NCI-H1694 (cell line): ENCODE measurements around the gene INHA.

Experiments used
- DNase-seq: peaks from one replicate; lab custom pipeline; 2025; lab: John Stamatoyannopoulos, UW

Gene INHA, protein sequence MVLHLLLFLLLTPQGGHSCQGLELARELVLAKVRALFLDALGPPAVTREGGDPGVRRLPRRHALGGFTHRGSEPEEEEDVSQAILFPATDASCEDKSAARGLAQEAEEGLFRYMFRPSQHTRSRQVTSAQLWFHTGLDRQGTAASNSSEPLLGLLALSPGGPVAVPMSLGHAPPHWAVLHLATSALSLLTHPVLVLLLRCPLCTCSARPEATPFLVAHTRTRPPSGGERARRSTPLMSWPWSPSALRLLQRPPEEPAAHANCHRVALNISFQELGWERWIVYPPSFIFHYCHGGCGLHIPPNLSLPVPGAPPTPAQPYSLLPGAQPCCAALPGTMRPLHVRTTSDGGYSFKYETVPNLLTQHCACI

DNA sequence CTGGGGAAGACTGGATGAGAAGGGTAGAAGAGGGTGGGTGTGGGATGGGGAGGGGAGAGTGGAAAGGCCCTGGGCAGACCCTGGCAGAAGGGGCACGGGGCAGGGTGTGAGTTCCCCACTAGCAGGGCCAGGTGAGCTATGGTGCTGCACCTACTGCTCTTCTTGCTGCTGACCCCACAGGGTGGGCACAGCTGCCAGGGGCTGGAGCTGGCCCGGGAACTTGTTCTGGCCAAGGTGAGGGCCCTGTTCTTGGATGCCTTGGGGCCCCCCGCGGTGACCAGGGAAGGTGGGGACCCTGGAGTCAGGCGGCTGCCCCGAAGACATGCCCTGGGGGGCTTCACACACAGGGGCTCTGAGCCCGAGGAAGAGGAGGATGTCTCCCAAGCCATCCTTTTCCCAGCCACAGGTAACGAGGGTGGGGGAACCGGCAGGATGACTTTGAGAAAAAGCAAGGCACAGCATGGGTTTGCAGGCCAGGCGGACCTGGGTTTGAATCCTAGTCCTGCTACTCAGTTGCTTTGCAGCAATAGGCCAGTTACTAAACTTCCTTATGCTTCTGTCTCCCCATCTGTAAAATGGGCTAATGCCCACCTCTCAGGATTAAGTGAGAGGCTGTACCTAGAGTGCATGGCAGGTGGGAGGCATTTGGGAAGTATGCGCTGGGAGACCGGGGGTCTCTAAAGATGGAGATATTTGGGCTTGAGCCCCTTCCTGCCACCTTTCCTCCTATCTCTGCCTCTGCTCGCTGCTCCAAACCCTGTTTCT, at the start of gene INHA:
INHA (plus strand) TSS at position 74 of the 765 bp plus-strand sequence; CDS start at position 139, 65 bp downstream.
- no peak for DNase-seq

DNA sequence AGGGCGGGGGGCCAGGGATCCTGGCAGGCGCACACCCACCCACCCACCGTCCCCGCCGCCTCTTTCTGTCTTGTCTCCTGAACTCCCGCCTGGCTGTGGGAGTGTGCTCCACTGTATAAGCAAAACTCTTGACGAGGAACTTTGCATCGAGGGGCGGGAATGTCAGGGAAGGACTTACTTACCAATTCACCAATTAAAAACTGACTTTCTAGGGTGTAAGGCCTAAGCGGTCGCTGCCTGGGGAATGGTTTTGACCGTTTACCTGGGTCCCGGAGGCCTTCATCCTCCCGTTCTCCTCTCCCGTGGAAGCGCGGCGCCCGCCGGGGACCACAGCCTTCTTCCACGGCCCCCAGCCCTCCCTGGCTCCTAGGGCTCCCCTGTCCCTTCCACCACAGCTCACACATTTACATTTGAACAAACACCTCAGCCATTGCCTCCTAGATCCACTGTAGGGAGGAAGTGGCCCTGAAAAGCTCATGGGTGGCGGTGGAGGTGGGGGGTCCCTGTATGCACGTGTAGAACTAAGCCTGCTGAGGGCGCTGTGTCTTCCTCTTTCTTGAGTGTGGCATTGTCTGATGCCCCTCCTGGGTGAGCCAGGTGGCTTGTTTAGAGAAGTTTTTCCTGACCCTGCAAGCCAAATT, 49.0 kb upstream of the INHA start:
- DNase-seq: no peak

DNA sequence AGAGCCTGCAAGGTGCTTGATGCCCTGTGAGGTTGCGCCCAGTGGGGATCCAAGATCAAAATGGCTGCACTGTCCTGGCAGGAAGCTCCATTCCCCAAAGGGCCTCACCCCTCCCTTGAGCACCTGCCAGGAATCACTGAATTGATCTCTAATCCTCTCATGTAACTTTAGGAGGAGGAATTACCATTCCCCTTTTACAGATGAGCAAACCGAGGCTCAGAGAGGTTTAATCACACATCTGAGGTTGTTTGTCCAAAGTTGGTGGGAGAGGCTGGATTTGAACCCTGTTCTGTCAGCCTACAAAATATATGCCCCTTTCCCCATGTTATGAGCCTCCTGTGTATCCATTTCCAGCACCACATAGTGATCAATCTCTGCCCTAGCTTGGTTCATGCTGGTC, 47.3 kb upstream of the INHA start:
- no peak for DNase-seq

DNA sequence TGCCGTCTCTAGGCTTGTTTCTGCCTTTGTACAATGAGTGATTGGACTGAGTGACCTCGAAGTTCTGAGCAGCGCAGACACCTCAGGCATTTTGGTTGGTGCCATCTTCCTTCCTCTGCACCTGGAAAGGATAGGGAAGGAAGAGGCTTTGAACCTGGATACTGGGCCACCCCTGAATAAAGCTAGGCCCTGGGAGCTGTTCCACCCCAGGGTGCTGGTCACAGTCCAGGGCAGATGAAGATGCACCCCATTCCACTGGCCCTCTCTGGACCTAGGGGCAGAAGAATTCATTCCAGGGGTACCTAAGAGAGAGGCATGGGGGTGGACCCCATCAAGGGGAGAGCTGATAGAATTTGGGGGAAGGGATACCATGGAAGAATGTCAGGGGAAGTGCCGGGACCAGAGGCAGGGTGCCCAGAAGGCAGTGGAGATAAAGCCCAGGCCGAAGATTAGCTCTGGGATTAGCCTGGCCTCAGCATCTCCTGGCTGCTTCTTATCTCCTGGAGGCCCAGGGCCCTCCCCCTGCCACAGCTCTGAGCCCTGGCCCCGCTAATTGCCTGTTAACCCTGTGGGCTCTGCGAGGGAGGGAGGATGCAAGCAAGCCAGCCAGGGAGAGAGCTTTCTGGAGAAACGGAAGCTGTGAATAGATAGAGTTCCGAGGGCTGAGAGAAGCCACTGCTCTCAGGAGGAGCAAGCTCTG, 46.4 kb upstream of the INHA start:
- no peak for DNase-seq

DNA sequence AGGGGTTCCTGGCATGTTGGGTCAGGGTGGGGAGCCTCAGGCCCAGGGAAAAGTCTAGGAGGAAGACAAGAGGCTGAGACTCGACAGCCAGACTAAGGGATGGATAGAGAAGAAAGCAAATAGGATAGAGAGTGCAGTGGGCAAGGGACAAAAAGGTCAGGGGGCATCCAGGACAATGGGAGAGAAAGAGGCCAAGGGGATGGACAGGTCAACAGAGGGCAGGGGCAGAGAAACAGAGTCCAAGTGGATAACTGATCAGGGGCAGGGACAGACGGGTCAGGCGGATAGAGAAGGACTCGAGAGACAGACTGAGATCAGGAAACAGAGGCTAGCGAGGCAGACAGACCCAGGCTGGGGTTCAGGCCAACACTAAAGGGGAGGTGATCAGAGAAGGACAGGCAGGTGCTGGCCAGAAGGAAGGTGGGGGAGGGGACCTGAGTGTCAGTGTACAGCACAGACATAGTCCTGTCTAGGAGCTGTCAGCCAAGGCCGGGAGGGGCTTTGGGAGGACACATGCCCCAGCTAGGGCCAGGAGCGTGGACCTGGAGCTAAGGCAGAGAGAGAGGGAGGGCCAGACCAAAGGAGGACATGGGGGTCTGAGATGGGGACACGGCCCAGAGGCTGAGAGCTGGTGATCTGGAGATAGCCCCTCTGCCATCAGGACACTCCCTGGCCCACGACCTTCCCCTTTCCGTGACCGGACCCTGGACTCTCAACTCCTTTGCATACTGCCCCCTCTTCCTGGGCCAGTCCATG, 45.6 kb upstream of the INHA start:
- no peak for DNase-seq

DNA sequence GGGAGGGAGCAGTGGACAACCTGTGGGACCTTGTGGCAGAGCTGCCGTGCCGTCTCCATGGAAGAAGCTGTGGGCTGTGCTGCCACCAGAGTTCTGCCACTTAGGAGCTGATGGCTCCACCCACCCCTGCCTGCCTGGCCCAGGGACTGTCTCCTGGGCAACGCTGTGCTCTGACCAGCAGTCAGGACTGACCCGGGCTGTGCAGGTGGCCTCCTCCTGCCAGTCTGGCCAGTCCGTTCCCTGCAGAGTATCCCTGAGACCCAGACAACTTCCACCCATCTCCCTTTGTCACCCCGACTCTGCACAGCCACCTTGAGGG, 45.1 kb upstream of the INHA start:
- no peak for DNase-seq

DNA sequence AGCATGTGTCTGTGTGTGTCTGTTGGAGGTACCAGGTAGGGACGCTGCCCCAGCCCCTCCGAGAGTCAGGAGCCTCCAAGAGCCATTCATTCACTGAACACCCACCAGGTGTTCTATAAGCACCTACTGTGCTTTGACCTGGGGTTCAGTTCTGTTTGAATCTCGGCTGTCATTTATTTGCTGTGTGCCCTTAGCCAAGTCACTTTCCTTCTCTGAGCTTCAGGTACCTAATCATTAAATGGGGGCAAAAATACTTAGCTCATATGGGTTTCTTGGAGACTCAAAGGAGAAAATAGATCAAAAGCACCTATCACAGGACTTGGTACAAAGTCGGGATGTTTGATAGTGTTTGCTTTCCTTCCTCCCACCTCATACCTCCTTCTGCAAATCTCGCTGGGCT, 44.6 kb upstream of the INHA start:
- no peak for DNase-seq

DNA sequence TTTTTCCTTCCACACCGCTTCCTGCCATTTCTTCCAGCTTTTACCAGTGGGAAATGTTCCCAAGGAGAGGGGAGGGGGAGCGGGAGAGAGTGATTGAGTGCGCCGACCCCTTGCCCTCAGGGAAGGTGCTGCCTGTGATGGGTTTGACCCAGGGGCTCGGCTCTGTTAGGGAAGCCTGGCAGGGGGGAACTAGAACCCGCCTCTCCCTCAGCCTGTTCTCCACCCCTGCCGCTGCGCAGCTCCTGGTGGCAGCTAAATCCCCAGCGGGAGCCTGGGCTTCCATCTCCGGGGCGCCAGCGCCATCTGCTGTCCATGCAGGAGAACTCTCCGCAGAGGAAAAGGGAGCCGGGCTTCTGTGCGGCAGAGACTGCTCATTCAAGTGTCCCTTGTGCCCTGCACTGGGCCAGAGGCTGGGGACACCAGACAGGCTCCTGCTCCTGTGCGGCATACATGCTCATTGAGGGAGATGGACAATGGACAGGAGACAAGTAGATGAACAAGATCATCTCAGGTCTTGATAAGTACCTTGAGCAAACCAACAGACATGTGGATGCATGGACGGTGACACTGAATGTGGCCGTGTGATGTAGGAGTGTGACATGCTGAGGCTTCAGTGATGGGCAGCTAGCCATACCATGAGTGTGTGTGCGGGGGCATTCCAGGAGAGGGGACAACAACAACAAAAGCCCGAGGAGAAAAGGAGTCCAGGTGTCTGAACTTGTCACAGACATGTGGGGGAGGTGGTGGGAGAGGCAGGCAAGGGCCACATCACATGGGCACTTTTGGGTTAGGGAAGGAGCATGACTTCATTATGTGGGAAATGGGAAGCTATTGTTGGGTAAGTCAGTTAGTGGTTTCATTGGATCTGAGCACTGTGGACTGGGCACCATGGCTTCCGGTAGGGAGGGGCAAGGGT, 41.8 kb upstream of the INHA start:
- DNase-seq: peak; percentile 83

DNA sequence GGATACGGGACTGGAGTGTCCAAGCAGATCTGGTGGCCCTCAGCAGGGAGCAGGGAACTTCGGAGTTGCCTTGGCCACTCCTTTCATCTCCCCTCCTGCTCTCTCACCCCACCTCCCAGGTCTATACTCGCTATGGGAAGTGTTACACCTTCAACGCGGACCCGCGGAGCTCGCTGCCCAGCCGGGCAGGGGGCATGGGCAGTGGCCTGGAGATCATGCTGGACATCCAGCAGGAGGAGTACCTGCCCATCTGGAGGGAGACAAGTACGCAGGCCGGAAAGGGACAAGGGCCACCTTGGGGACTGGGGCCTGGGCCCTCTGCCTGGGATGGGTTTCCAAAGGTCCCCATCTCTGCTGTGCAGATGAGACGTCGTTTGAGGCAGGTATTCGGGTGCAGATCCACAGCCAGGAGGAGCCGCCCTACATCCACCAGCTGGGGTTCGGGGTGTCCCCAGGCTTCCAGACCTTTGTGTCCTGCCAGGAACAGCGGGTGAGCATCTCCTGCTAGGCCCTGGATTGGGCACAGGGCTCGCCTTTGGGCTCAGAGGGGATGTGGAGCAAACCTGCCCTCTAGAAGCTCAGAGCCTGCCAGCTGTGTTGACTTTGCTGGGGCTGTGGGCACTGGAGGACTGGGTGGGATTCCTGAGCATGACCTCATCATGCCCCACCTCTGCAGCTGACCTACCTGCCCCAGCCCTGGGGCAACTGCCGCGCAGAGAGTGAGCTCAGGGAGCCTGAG, 40.3 kb upstream of the INHA start:
- DNase-seq: no peak

DNA sequence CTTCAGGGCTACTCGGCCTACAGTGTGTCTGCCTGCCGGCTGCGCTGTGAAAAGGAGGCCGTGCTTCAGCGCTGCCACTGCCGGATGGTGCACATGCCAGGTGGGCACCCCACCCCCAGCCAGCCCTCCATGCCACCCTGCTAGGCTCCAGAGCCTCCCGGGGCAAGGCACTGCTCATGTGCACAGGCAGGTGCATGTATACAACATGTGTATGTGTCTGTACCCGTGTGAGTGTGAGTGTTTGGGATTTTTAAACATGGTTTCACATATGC, 39.8 kb upstream of the INHA start:
- DNase-seq: no peak

DNA sequence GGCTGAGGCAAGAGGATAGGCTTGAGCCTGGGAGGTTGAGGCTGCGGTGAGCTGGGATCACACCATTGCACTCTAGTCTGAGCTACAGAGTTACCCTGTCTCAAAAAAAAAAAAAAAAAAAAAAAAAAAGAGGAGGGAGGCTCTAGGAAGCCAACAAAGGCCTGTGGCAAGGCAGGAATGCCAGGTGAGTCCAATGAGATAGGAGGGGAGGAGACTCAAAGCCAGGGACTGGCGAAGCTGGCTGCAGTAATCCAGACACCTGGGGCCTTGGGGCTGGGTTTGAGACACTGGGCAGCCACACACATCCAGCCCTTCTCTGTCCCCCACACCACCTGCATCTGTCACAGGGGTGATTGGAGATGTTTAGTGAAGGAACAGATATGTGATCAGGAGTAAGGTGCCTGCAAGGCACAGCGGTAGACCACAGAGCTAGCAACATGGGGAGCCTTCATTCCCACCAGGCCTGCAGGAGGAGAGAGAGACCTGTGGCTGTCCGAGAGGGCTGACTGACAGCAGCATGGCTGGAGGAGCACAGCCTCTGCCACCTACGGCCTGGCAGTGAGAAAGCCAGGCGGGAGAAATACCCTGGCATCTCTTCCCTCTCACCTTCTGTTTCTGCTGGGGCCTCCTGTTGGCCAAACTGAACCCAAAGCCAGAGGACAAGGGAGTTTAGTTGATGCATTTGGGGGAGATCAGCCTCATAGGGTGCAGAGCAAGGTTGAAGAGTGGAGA, 38.0 kb upstream of the INHA start:
- DNase-seq: no peak

DNA sequence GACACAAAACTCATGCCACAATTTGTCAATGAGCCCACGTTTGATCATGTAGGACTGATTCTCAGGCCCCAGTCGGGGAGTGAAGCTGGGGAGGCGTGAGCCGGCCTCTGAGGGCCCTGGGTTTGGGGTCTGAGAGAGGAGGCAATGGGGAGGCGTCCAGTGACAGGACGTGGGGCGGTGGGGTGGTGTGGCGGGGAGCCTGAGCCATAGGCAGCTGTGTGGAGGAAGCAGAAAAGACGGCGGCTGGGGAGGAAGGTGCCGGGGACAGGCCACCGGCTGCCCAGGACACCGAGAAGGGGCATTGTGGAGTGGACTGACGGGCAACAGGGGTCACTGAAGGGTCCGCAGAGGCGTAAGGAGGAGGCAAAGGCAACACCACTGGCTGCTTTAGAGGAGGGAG, 35.7 kb upstream of the INHA start:
- no peak for DNase-seq

DNA sequence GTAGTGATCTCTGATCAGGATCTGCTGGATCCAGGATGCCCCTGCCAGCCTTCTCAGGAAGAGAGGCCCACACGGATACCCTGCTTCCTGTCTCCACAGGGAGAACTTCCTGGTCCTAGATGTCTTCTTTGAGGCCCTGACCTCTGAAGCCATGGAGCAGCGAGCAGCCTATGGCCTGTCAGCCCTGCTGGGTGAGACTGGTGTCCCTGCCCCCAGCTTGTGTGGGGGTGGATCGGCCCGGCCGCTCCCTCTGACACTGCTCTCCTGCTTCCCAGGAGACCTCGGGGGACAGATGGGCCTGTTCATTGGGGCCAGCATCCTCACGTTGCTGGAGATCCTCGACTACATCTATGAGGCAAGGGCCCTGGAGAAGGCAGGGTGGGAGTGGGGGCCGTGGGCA, 35.1 kb upstream of the INHA start:
- DNase-seq: no peak

DNA sequence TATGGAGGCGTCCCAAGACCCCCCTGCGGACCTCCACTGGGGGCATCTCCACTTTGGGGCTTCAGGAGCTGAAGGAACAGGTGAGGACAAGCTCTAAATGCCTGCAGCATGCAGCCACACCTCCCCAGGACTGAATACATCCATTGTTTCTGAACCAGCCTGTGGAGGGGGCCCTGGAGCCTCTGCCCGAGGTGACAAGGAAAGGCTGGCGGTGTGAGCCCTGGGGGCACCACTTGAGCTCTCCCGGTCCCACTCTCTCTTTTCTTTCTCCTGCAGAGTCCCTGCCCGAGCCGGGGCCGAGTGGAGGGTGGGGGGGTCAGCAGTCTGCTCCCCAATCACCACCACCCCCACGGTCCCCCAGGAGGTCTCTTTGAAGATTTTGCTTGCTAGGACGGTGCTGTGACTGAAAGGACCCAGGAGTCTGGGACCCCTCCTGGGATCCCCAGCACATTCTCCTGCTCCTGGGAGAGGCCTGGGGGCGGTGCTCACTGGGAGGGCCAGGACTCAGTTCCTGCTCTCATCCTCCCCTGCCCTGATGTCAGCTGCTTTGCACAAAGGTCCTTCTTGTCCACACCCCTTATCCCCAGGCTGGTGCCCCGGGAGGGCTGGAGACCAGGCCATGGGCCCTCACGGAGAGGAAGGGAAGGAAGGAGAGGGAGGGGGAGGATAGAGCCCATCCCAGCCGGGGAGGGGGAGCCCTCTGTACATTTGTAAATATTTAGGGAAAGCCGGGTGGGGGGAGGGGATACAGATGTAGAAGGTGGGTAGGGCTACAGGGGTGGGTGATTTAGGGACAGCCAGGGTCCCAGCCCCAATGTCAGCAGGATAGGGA, 34.2 kb upstream of the INHA start:
- DNase-seq: no peak

DNA sequence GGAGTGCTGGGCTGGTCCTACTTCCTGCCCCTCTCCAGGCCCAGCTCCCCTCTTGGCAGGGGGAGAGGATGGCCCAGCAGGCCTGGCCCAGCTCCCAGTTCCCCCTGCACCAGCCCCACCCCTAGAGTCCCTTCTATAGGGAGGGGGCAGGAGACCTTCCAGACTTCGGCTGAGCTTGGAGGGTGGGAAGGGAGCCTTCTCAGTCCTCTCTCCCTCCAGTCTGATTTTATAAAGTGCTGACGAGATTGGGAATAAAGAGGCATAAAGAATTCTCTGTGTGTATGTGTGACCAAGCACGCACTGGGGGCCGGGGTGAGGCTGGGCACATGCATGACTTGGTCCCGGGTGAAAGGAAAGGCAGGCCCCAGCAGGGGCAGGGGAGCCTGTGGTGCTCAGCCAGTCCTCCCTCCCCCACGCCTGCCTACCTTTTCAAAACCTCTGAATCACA, 33.6 kb upstream of the INHA start:
- no peak for DNase-seq

DNA sequence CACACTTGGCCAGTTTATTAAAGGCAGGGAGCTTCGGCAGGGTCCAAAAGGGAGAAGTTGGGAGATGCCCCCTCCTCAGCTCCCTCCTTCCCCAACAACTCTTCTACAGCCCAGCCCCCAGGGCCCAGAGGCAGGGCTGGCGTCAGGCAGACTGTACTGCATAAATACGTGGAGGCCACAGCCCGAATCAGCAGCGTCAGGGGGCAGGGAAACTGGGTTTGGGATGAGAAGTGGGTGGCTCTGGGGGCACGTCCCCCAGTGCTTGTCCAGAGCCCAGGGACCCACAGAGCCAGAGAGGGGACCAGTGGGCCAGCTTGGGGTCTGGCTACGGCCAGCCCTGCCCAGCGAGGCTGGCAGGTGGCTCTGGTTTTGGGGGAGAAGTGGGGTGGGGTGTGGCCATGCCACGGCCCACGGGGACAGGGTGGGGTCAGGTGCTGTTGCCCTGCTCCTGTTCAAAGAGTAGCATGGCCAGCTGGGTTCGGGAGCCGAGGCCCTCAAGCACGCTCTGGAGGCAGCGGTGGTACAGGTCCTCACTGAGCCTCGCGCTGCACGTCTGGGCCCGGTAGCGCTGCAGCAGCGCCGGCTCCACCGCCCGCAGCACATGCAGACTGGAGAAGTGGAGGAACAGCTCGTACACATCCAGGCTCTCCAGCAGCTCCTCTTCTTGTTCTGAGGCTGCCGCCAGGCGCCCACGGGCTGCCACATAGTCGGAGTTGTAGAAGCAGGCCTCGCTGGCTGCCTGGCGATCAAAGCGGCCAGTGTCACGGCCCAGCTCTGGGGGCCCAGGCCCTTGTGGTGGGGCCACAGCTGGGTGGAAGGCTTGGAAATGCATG, 32.9 kb upstream of the INHA start:
- no peak for DNase-seq

DNA sequence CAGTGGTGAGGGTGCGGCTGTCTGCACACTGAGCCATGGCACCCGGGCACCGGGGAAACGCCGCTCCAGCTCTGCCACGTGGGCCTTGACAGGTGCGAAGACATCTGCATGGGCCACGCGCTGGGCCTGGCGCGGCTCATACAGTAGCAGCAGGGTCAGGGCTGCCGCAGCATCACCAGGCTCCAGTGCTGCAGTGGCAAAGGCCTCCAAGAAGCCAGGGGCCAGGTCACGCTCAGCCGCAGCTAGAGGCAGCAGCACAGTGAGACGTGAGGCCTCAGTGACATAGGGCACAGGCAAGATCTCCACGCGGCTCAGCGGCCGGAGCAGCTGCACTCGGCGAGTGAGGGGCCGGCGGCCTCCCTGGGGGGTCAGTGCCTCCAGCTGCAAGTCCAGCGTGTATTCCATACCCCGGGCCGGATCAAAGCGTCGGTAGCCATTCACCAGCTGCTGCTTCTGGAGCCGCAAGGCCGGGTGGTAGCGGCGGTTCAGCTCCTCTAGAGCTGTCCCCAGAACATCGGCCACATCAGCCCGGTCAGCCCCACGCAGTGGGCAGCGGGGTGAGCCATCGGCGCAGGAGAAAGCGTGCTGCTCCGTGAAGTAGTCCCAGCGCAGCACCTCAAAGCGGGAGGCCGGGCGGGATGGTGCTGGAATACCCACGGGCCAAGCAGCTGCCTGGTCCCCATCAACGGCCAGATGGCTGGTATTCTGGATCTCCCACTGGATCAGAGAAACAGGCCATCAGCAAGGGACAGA, 32.0 kb upstream of the INHA start:
- no peak for DNase-seq
